ENCODE measurements around the gene MINDY2. TPM values are rescaled to one million over a fixed set of nuclear protein-coding genes. Genes with fewer than 3 reads are reported as not detected.
A peak's percentile ranks its signal among the peaks of the same experiment; 100 is the strongest.

The MINDY2 gene
- polyA plus RNA-seq (2012; ENCODE audit: insufficient read depth, insufficient read length): 3.9 TPM

- peak; percentile 97 for DNase-seq (ENCODE audit: low read depth, low spot score)
- peak within 1 kb of the TSS; percentile 83 for H3K4me3 ChIP-seq (ENCODE audit: low read length)
Observed at GRCh38 chr15:58770857-58771620, at the start of gene MINDY2. Gene MINDY2, plus strand, starts transcription at chr15:58771302. Its CDS starts 94 bp downstream, at chr15:58771396.

- DNase-seq (ENCODE audit: low read depth, low spot score): no peak
- H3K4me3 ChIP-seq (ENCODE audit: low read length): no peak overlapping the region
Observed at GRCh38 chr15:58724466-58724865, 46.6 kb upstream of the MINDY2 start.

GRCh38 chr15:58726867-58727266, 44.2 kb upstream of the MINDY2 start:
- no peak overlapping the region for H3K4me3 ChIP-seq (ENCODE audit: low read length)

GRCh38 chr15:58731756-58732535, 39.2 kb upstream of the MINDY2 start:
- H3K4me3 ChIP-seq (ENCODE audit: low read length): no peak overlapping the region
- no peak for DNase-seq (ENCODE audit: low read depth, low spot score)

More at GRCh38 chr15:58726867-58727266, 44.2 kb upstream of the MINDY2 start:
- no peak for DNase-seq (ENCODE audit: low read depth, low spot score)

GRCh38 chr15:58732625-58733363, 38.3 kb upstream of the MINDY2 start:
- H3K4me3 ChIP-seq (ENCODE audit: low read length): no peak overlapping the region
- DNase-seq (ENCODE audit: low read depth, low spot score): no peak

GRCh38 chr15:58734859-58735258, 36.2 kb upstream of the MINDY2 start:
- no peak for DNase-seq (ENCODE audit: low read depth, low spot score)
- H3K4me3 ChIP-seq (ENCODE audit: low read length): no peak overlapping the region

- no peak overlapping the region for H3K4me3 ChIP-seq (ENCODE audit: low read length)
- DNase-seq (ENCODE audit: low read depth, low spot score): no peak
Observed at GRCh38 chr15:58736018-58736643, 35.0 kb upstream of the MINDY2 start.

GRCh38 chr15:58737298-58737697, 33.8 kb upstream of the MINDY2 start:
- no peak overlapping the region for H3K4me3 ChIP-seq (ENCODE audit: low read length)
- no peak for DNase-seq (ENCODE audit: low read depth, low spot score)

- no peak for DNase-seq (ENCODE audit: low read depth, low spot score)
- no peak overlapping the region for H3K4me3 ChIP-seq (ENCODE audit: low read length)
Observed at GRCh38 chr15:58738046-58738707, 32.9 kb upstream of the MINDY2 start.

- no peak overlapping the region for H3K4me3 ChIP-seq (ENCODE audit: low read length)
- DNase-seq (ENCODE audit: low read depth, low spot score): no peak
Observed at GRCh38 chr15:58740436-58740835, 30.7 kb upstream of the MINDY2 start.

- no peak for DNase-seq (ENCODE audit: low read depth, low spot score)
- no peak overlapping the region for H3K4me3 ChIP-seq (ENCODE audit: low read length)
Observed at GRCh38 chr15:58741032-58741431, 30.1 kb upstream of the MINDY2 start.

- H3K4me3 ChIP-seq (ENCODE audit: low read length): no peak overlapping the region
- DNase-seq (ENCODE audit: low read depth, low spot score): no peak
Observed at GRCh38 chr15:58742022-58742813, 28.9 kb upstream of the MINDY2 start.

- DNase-seq (ENCODE audit: low read depth, low spot score): no peak
- no peak overlapping the region for H3K4me3 ChIP-seq (ENCODE audit: low read length)
Observed at GRCh38 chr15:58742819-58743502, 28.1 kb upstream of the MINDY2 start.

- no peak for DNase-seq (ENCODE audit: low read depth, low spot score)
- H3K4me3 ChIP-seq (ENCODE audit: low read length): no peak overlapping the region
Observed at GRCh38 chr15:58746174-58746573, 24.9 kb upstream of the MINDY2 start.

GRCh38 chr15:58748040-58748851, 22.9 kb upstream of the MINDY2 start:
- DNase-seq (ENCODE audit: low read depth, low spot score): peak; percentile 71
- H3K4me3 ChIP-seq (ENCODE audit: low read length): peak overlapping the region; percentile 88

GRCh38 chr15:58748852-58749531, 22.1 kb upstream of the MINDY2 start:
- DNase-seq (ENCODE audit: low read depth, low spot score): no peak
- peak overlapping the region; percentile 88 for H3K4me3 ChIP-seq (ENCODE audit: low read length)

Measured in Jurkat, Clone E6-1 (cell line).